Osteocyte (in vitro differentiated cells): Measurements from ENCODE around the gene TRAK2. TPM values are rescaled to one million over a fixed set of nuclear protein-coding genes. Genes with fewer than 3 reads are reported as not detected.

Source experiments
- DNase-seq: peaks from one replicate; pipeline ENCODE4 v3.0.0; 2021; ENCODE audit warnings: mixed read lengths; ENCODE audit not compliant: unreplicated experiment; ENCODE audit errors: extremely low spot score
- H3K27ac Mint-ChIP-seq: one replicate; pipeline ENCODE4 v1.8.0; 2021; ENCODE audit warnings: mild to moderate bottlenecking, mixed read lengths; ENCODE audit not compliant: unreplicated experiment
- H3K27me3 Mint-ChIP-seq: one replicate; pipeline ENCODE4 v1.8.0; 2021; ENCODE audit warnings: mixed read lengths; ENCODE audit not compliant: unreplicated experiment
- H3K36me3 Mint-ChIP-seq: one replicate; pipeline ENCODE4 v1.8.0; 2021; ENCODE audit warnings: mixed read lengths; ENCODE audit not compliant: unreplicated experiment
- H3K4me1 Mint-ChIP-seq: one replicate; pipeline ENCODE4 v1.8.0; 2021; ENCODE audit warnings: mixed read lengths; ENCODE audit not compliant: unreplicated experiment
- H3K4me3 Mint-ChIP-seq: one replicate; pipeline ENCODE4 v1.8.0; 2021; ENCODE audit warnings: mild to moderate bottlenecking, moderate library complexity, mixed read lengths; ENCODE audit not compliant: unreplicated experiment
- H3K9me3 Mint-ChIP-seq: one replicate; pipeline ENCODE4 v1.8.0; 2021; ENCODE audit warnings: mixed read lengths; ENCODE audit not compliant: unreplicated experiment
- total RNA-seq: library from RNA; stranded (reverse); gene quantifications from 2 replicates; pipeline ENCODE4 v1.2.1, GENCODE V29; 2021
- TF ChIP-seq, protein P1 (sequence below): fragments of 200-600 bp; sonication (generic); IDR thresholded peaks from 2 replicates; pipeline ENCODE4 v1.5.0; 2021; ENCODE audit warnings: antibody characterized with exemption, mild to moderate bottlenecking, moderate library complexity

Gene TRAK2
- total RNA-seq, 1 donor from 2014 or later = 38.7 TPM

DNA sequence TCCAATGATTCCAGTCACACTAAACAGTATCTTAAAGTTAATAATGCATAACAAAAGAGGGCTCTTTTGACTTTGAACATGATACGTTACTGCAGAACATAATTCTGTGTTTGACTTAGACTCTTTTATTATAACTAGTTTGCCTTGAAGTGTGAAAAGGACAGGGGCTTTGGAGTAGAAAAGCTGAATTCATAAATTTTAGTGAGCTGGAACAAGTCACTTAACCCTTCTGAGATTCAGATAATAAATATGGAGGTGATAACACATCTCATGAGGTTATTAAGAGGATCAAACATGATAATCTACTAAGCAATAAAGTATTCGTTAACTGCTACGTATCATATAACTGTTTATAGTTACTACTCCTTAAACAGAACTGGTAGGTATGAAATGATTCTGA lies 49.4 kb downstream of the TRAK2 start:
- TF ChIP-seq, protein P1, sequence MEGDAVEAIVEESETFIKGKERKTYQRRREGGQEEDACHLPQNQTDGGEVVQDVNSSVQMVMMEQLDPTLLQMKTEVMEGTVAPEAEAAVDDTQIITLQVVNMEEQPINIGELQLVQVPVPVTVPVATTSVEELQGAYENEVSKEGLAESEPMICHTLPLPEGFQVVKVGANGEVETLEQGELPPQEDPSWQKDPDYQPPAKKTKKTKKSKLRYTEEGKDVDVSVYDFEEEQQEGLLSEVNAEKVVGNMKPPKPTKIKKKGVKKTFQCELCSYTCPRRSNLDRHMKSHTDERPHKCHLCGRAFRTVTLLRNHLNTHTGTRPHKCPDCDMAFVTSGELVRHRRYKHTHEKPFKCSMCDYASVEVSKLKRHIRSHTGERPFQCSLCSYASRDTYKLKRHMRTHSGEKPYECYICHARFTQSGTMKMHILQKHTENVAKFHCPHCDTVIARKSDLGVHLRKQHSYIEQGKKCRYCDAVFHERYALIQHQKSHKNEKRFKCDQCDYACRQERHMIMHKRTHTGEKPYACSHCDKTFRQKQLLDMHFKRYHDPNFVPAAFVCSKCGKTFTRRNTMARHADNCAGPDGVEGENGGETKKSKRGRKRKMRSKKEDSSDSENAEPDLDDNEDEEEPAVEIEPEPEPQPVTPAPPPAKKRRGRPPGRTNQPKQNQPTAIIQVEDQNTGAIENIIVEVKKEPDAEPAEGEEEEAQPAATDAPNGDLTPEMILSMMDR = no peak
- H3K27ac Mint-ChIP-seq = no peak overlapping the region
- H3K4me3 Mint-ChIP-seq = no peak overlapping the region
- peaks cover 23% of the 10 kb centered on the region for H3K4me1 Mint-ChIP-seq
- no peak for DNase-seq
- H3K36me3 Mint-ChIP-seq = peaks cover 22% of the 10 kb centered on the region
- H3K9me3 Mint-ChIP-seq = no peaks in the 10 kb centered on the region
- H3K27me3 Mint-ChIP-seq = no peaks in the 10 kb centered on the region

DNA sequence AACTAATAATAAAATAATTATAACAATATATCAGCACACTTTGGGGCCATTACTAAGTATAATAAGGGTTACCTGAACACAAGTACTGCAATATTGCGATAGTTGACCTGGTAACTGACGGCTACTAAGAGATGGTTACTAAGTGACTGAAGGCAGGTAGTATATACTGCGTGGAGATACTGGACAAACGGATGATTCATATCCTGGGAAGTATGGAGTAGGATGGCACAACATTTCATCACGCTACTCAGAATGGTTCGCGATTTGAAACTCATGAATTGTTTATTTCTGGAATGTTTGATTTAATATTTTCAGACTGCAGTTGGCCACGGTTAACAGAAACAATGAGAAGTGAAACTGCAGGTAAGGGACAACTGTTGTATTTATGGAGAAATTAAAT lies 54.7 kb downstream of the TRAK2 start:
- H3K4me3 Mint-ChIP-seq = no peak overlapping the region
- TF ChIP-seq, protein P1 = no peak
- H3K36me3 Mint-ChIP-seq = peaks cover 47% of the 10 kb centered on the region
- H3K27me3 Mint-ChIP-seq = no peaks in the 10 kb centered on the region
- no peak overlapping the region for H3K27ac Mint-ChIP-seq
- H3K9me3 Mint-ChIP-seq = no peaks in the 10 kb centered on the region
- no peak for DNase-seq
- H3K4me1 Mint-ChIP-seq = no peaks in the 10 kb centered on the region

- Mint-ChIP-seq H3K27me3 (no peaks in the 10 kb centered on the region), H3K9me3 (peaks cover 10% of the 10 kb centered on the region), H3K4me3 (no peak overlapping the region), H3K36me3 (peaks cover 55% of the 10 kb centered on the region), H3K27ac (no peak overlapping the region), H3K4me1 (no peaks in the 10 kb centered on the region)
- DNase-seq = no peak
- TF ChIP-seq, protein P1 = no peak
Measured at GRCh38 chr2:201383136-201383535, 68.1 kb downstream of the TRAK2 start.

GRCh38 chr2:201378496-201379397 lies 72.5 kb downstream of the TRAK2 start:
- Mint-ChIP-seq H3K9me3 (peaks cover 10% of the 10 kb centered on the region), H3K4me1 (no peaks in the 10 kb centered on the region), H3K36me3 (peaks cover 42% of the 10 kb centered on the region), H3K27me3 (no peaks in the 10 kb centered on the region), H3K4me3 (no peak overlapping the region), H3K27ac (no peak overlapping the region)
- DNase-seq = no peak
- TF ChIP-seq, protein P1 = no peak

- no peak for DNase-seq
- Mint-ChIP-seq H3K4me3 (no peak overlapping the region), H3K9me3 (peaks cover 10% of the 10 kb centered on the region), H3K36me3 (peaks cover 49% of the 10 kb centered on the region), H3K27me3 (no peaks in the 10 kb centered on the region), H3K27ac (no peak overlapping the region), H3K4me1 (no peaks in the 10 kb centered on the region)
- TF ChIP-seq, protein P1 = no peak
Measured at GRCh38 chr2:201377218-201377617, 74.0 kb downstream of the TRAK2 start.
